Suprapubic skin (tissue), 4 donors: ENCODE measurements around the gene BICRAL. TPM values are rescaled to one million over a fixed set of nuclear protein-coding genes. Genes with fewer than 3 reads are reported as not detected.

Experiments used
- DNase-seq, 2 donors: peaks; one replicate each; pipeline ENCODE4 v3.0.0-alpha.2; 2019; ENCODE audit warnings: low spot score in 2 of 2
- H3K27ac ChIP-seq: fragments of 200-600 bp; sonication (generic); one replicate; pipeline ENCODE4 v1.5.1; 2019
- H3K27me3 ChIP-seq: fragments of 200-600 bp; sonication (generic); one replicate; pipeline ENCODE4 v1.5.1; 2019
- H3K36me3 ChIP-seq: fragments of 200-600 bp; sonication (generic); one replicate; pipeline ENCODE4 v1.5.1; 2019
- H3K4me1 ChIP-seq: fragments of 200-600 bp; sonication (generic); one replicate; pipeline ENCODE4 v1.5.1; 2019
- H3K4me3 ChIP-seq: fragments of 200-600 bp; sonication (generic); one replicate; pipeline ENCODE4 v1.5.1; 2019; ENCODE audit warnings: mild to moderate bottlenecking
- H3K9me3 ChIP-seq: fragments of 200-600 bp; sonication (generic); one replicate; pipeline ENCODE4 v1.5.1; 2019
- CTCF ChIP-seq, 2 donors: fragments of 200-600 bp in 1 of 2; fragments of 450-650 bp in 1 of 2; sonication (generic) in 1 of 2; IDR thresholded peaks; one replicate each; pipeline ENCODE4 v1.5.1; 2016 to 2019; ENCODE audit warnings: antibody characterized with exemption in 2 of 2, mild to moderate bottlenecking in 1 of 2, moderate library complexity in 1 of 2
- EP300 ChIP-seq: sonication (generic); formaldehyde crosslinking; IDR thresholded peaks from one replicate; pipeline ENCODE4 v1.6.1; 2017; ENCODE audit warnings: antibody characterized with exemption
- POLR2A ChIP-seq, 2 donors: fragments of 450-650 bp; IDR thresholded peaks; one replicate each; pipeline ENCODE4 v1.6.1; 2017; ENCODE audit warnings: antibody characterized with exemption in 2 of 2, mild to moderate bottlenecking in 2 of 2, moderate library complexity in 2 of 2
- POLR2AphosphoS5 ChIP-seq, 3 donors: sonication (generic); formaldehyde crosslinking; IDR thresholded peaks; one replicate each; pipeline ENCODE4 v1.6.1; 2017; ENCODE audit warnings: antibody characterized with exemption in 3 of 3
- WGBS: methylation state at CpG from one replicate; pipeline ENCODE4 v1.1.5; 2018; 5-methylcytosine and 5-hydroxymethylcytosine counted together
- total RNA-seq, 4 donors: library from RNA; depleted of rRNA; stranded (reverse); fragments of >200 nt; gene quantifications; one replicate each; pipeline ENCODE4 v1.1.0, GENCODE V29; 2016

Gene BICRAL
- total RNA-seq, 4 donors from 2014 or later = 20.7 to 28.2 (median 25.4) TPM

- DNase-seq = no peak
- 92% methylated on average over 10 of the region's 10 CpGs for WGBS
- no peak overlapping the region for H3K27ac ChIP-seq
- no peak for TF ChIP-seq POLR2A (IDR thresholded peaks at IDR 0.05)
- no peak for TF ChIP-seq POLR2AphosphoS5 (IDR thresholded peaks at IDR 0.05)
- TF ChIP-seq CTCF (IDR thresholded peaks at IDR 0.05) = no peak
- TF ChIP-seq EP300 = no peak
- H3K9me3 ChIP-seq = no peaks in the 10 kb centered on the region
- H3K27me3 ChIP-seq = peaks cover 13% of the 10 kb centered on the region
- H3K4me3 ChIP-seq = no peak overlapping the region
- peaks cover 7% of the 10 kb centered on the region for H3K4me1 ChIP-seq
- H3K36me3 ChIP-seq = no peaks in the 10 kb centered on the region
Measured at GRCh38 chr6:42909835-42910234, 128.0 kb downstream of the BICRAL start.

GRCh38 chr6:42911171-42912021 is 129.5 kb downstream of the BICRAL start:
- H3K27ac ChIP-seq = no peak overlapping the region
- H3K4me1 ChIP-seq = peaks cover 7% of the 10 kb centered on the region

GRCh38 chr6:42914546-42914945 is 132.7 kb downstream of the BICRAL start:
- no peaks in the 10 kb centered on the region for H3K36me3 ChIP-seq
- H3K9me3 ChIP-seq = no peaks in the 10 kb centered on the region
- H3K27me3 ChIP-seq = peaks cover 17% of the 10 kb centered on the region
- TF ChIP-seq EP300 = no peak
- no peak for TF ChIP-seq POLR2A (IDR thresholded peaks at IDR 0.05)
- no peak for TF ChIP-seq POLR2AphosphoS5 (IDR thresholded peaks at IDR 0.05)
- no peak overlapping the region for H3K27ac ChIP-seq
- no peak overlapping the region for H3K4me3 ChIP-seq
- WGBS = 66% methylated on average over 4 of the region's 4 CpGs
- DNase-seq = no peak
- H3K4me1 ChIP-seq = peaks cover 7% of the 10 kb centered on the region

More at GRCh38 chr6:42911171-42912021, 129.5 kb downstream of the BICRAL start:
- WGBS = 24% methylated on average over 21 of the region's 49 CpGs
- no peak for DNase-seq
- TF ChIP-seq POLR2A (IDR thresholded peaks at IDR 0.05) = no peak
- peaks cover 17% of the 10 kb centered on the region for H3K27me3 ChIP-seq
- H3K4me3 ChIP-seq = peak overlapping the region; percentile 40
- H3K36me3 ChIP-seq = no peaks in the 10 kb centered on the region
- H3K9me3 ChIP-seq = no peaks in the 10 kb centered on the region

GRCh38 chr6:42915732-42916131 is 133.9 kb downstream of the BICRAL start, which contains the start of gene PTCRA:
PTCRA (plus strand) TSS chr6:42916053; CDS start chr6:42916070, 17 bp downstream.
- peaks cover 17% of the 10 kb centered on the region for H3K27me3 ChIP-seq
- no peak for DNase-seq
- no CpG with 5 or more reads among the region's 10 CpGs for WGBS

GRCh38 chr6:42916288-42916687 is 134.4 kb downstream of the BICRAL start:
- Histone ChIP-seq H3K4me1 (peaks cover 6% of the 10 kb centered on the region), H3K36me3 (no peaks in the 10 kb centered on the region), H3K27ac (no peak overlapping the region), H3K4me3 (no peak overlapping the region), H3K27me3 (peaks cover 12% of the 10 kb centered on the region), H3K9me3 (no peaks in the 10 kb centered on the region)
- WGBS = 86% methylated on average over 1 of the region's 1 CpG
- no peak for TF ChIP-seq POLR2AphosphoS5 (IDR thresholded peaks at IDR 0.05)
- no peak for TF ChIP-seq EP300
- no peak for TF ChIP-seq CTCF (IDR thresholded peaks at IDR 0.05)
- TF ChIP-seq POLR2A (IDR thresholded peaks at IDR 0.05) = no peak
- DNase-seq = no peak

More at GRCh38 chr6:42915732-42916131, 133.9 kb downstream of the BICRAL start, which contains the start of gene PTCRA:
- Histone ChIP-seq H3K27ac (no peak within 1 kb of the TSS), H3K9me3 (no peaks in the 10 kb centered on the region), H3K36me3 (no peaks in the 10 kb centered on the region), H3K4me1 (peaks cover 7% of the 10 kb centered on the region), H3K4me3 (no peak within 1 kb of the TSS)
- TF ChIP-seq CTCF (IDR thresholded peaks at IDR 0.05) (no peak), POLR2AphosphoS5 (IDR thresholded peaks at IDR 0.05) (no peak), POLR2A (IDR thresholded peaks at IDR 0.05) (no peak), EP300 (no peak)

Other genes with a start within 250 kb of the BICRAL start
- gene UBR2, start 218.0 kb upstream of the BICRAL start, total RNA-seq = 10 to 100 TPM; 18.5 to 37.9 (median 26.1) TPM
- gene PRPH2, start 59.5 kb upstream of the BICRAL start, total RNA-seq = under 1 TPM in 1 of 4 donors, not detected in 3; 0.38 TPM
- gene TBCC, start 35.9 kb upstream of the BICRAL start, total RNA-seq = 10 to 100 TPM; 25.6 to 51.9 (median 30.2) TPM
- 100 to 1,000 TPM in 1 of 4 donors, 10 to 100 TPM in 3; 76.8 to 112 (median 86.4) TPM for gene RPL7L1, start 97.6 kb downstream of the BICRAL start, total RNA-seq
- not detected for gene PTCRA, start 134.0 kb downstream of the BICRAL start, total RNA-seq
- gene CNPY3, start 147.4 kb downstream of the BICRAL start, total RNA-seq = 10 to 100 TPM; 19.0 to 26.4 (median 23.2) TPM
- gene GNMT, start 178.7 kb downstream of the BICRAL start, total RNA-seq = 1 to 10 TPM in 1 of 4 donors, under 1 TPM in 1, not detected in 2; 0.79 to 3.7 TPM
- gene PEX6, start 197.1 kb downstream of the BICRAL start, total RNA-seq = 10 to 100 TPM; 18.6 to 48.0 (median 22.8) TPM
- 10 to 100 TPM; 35.1 to 51.9 (median 41.6) TPM for gene PPP2R5D, start 202.5 kb downstream of the BICRAL start, total RNA-seq
- gene MEA1, start 231.9 kb downstream of the BICRAL start, total RNA-seq = 10 to 100 TPM; 41.2 to 65.8 (median 61.5) TPM
- gene KLHDC3, start 232.2 kb downstream of the BICRAL start, total RNA-seq = 10 to 100 TPM; 49.3 to 86.1 (median 63.1) TPM
- 10 to 100 TPM; 30.8 to 66.6 (median 53.6) TPM for gene RRP36, start 239.6 kb downstream of the BICRAL start, total RNA-seq